Measurements from ENCODE around the gene SPATA24.

The SPATA24 gene

DNA sequence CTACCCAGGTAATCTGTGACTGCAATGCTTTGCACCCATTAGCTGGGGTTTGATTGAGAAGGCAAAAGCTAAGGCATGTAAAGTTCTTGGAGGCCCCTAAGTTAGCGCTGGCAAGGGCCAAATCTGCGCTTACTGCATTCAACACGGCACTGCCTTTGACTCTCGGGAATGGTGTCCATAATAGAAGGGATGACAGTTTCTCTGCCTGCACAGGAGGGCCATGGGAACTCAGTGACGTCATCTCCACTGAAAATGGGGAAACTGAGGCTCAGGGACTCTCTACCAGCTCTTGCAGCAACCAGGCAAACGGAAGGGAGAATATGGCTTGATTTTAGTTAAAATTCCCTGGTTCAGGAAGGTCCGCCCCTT is 487 bp downstream of the SPATA24 start:
- Histone ChIP-seq H3K4me3 (ENCODE audit: low read depth in 1 of 2, low read length in 2 of 2) (peak overlapping the region; percentile 43 to 67), H3K9ac (ENCODE audit: low read length) (peak overlapping the region; percentile 34), H3K27ac (ENCODE audit: low read depth, low read length) (peak overlapping the region; percentile 79), H3K27me3 (ENCODE audit: control insufficient read depth in 1 of 2, insufficient read depth in 2 of 2, low read length in 2 of 2) (no peaks in the 10 kb centered on the region), H3K9me3 (ENCODE audit: low read length) (no peaks in the 10 kb centered on the region), H3K36me3 (ENCODE audit: insufficient read depth, low read length) (no peaks in the 10 kb centered on the region), H3K4me1 (ENCODE audit: insufficient read depth, low read length) (peaks cover 14% of the 10 kb centered on the region)

DNA sequence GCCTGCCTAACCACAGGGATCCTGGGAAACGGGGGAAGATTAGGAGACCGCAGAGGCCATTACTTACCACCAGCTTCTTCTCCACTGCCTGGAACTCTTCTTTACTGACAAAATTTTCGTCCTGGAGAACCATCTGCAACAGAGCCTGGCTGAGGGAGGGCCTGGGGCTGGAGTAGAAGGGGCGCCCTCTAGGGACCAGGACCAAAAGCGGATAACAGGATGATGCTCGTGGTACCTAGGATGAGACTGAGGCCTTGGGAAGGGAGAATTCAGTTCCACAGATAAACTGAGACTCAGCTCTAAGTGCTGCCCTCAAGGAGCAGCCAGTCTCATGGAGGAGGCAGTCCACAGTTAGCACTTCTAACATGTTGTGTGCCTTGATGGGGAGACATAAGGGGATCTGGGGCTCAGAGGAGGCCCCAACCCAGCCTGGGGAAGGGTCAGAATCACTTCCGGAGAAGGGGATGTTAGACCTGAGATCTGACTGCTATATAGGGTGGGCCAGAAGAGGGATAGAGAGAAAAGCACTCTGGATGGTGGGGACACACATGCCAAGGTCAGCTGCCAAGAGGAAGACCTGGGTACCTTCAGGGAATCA is 1.2 kb downstream of the SPATA24 start:
- Histone ChIP-seq H3K4me1 (ENCODE audit: insufficient read depth, low read length) (peaks cover 14% of the 10 kb centered on the region), H3K27ac (ENCODE audit: low read depth, low read length) (no peak overlapping the region), H3K36me3 (ENCODE audit: insufficient read depth, low read length) (no peaks in the 10 kb centered on the region), H3K9me3 (ENCODE audit: low read length) (no peaks in the 10 kb centered on the region), H3K4me3 (ENCODE audit: low read depth in 1 of 2, low read length in 2 of 2) (no peak overlapping the region), H3K27me3 (ENCODE audit: control insufficient read depth in 1 of 2, insufficient read depth in 2 of 2, low read length in 2 of 2) (no peaks in the 10 kb centered on the region), H3K9ac (ENCODE audit: low read length) (no peak overlapping the region)

DNA sequence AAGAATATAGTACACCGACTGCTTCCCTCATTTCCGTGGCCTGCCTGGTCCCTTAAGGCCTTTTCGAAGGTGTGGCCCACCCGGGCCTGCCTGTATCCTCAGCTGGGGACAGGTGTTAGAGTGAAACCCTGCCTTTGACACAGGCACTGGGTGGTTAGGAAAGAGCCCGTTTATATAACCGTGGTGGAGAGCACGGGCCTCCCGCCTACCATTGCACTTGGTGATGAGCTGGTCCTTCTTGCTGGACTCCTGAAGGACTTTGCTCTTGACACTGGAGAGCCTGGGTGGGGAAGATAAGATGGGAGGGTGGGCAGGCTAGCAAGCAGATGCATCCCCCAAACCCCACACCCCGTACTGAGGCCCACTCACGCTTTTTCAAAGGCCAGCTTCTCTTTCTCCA is 2.3 kb downstream of the SPATA24 start:
- Histone ChIP-seq H3K27ac (ENCODE audit: low read depth, low read length) (no peak overlapping the region), H3K9ac (ENCODE audit: low read length) (no peak overlapping the region), H3K9me3 (ENCODE audit: low read length) (no peaks in the 10 kb centered on the region), H3K27me3 (ENCODE audit: control insufficient read depth in 1 of 2, insufficient read depth in 2 of 2, low read length in 2 of 2) (no peaks in the 10 kb centered on the region), H3K36me3 (ENCODE audit: insufficient read depth, low read length) (no peaks in the 10 kb centered on the region), H3K4me3 (ENCODE audit: low read depth in 1 of 2, low read length in 2 of 2) (no peak overlapping the region), H3K4me1 (ENCODE audit: insufficient read depth, low read length) (peaks cover 14% of the 10 kb centered on the region)

DNA sequence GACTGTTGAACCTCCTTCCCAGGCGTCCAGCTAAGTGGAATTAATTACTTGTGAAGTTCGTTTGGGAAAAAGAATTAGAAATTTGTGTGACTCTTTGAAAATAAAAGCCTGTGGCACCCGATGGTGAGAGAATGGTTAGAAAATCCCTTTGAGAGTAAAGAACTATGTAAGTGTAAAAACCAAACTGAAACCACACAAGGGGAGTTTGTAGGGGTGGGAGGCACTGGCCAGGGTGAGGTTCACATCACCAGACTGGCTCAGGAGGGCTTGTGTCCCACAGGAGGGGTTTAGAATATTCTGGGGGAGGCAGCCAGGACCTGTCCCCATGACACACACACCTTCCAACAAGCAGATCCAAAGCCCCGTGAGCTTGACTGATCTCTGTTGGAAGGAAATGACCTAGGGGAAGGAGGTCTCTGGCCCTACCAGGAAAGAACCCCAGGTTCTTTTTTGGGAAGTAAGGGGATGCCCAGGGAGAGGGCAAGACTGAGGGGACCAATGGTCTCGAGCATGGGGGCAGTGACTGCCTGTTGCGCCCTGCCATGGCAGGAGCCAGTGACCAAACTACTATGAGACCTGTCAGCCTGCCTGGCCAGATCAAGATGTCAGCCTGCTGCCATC is 4.3 kb downstream of the SPATA24 start:
- Histone ChIP-seq H3K9me3 (ENCODE audit: low read length) (no peaks in the 10 kb centered on the region), H3K36me3 (ENCODE audit: insufficient read depth, low read length) (no peaks in the 10 kb centered on the region), H3K27ac (ENCODE audit: low read depth, low read length) (no peak overlapping the region), H3K27me3 (ENCODE audit: control insufficient read depth in 1 of 2, insufficient read depth in 2 of 2, low read length in 2 of 2) (peaks cover 7 to 17% of the 10 kb centered on the region in 2 donors), H3K9ac (ENCODE audit: low read length) (no peak overlapping the region), H3K4me1 (ENCODE audit: insufficient read depth, low read length) (peaks cover 12% of the 10 kb centered on the region), H3K4me3 (ENCODE audit: low read depth in 1 of 2, low read length in 2 of 2) (no peak overlapping the region)

DNA sequence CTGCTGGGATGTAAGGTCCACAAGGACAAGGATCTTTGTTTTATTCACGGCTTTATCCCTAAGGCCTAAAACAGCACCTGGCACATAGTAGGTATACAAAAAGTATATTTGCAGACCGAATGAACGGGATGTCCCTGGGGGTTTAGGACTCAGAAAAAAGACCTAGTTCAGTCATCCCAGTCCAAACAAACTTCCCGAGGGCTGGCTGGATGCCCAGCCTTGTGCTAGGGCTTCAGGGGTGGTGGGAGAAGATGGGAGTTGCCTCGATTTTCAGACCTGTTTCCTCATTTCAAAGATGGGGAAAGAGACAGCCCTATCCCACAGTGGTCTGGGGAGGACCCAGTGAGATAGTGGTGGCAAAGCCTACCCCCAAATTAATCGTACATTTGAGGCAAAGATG is 6.0 kb downstream of the SPATA24 start:
- H3K27me3 ChIP-seq (ENCODE audit: control insufficient read depth in 1 of 2, insufficient read depth in 2 of 2, low read length in 2 of 2), result peaks cover 23 to 34% of the 10 kb centered on the region in 2 donors
- no peaks in the 10 kb centered on the region for H3K36me3 ChIP-seq (ENCODE audit: insufficient read depth, low read length)
- no peak overlapping the region for H3K9ac ChIP-seq (ENCODE audit: low read length)
- H3K4me3 ChIP-seq (ENCODE audit: low read depth in 1 of 2, low read length in 2 of 2), result no peak overlapping the region
- peaks cover 5% of the 10 kb centered on the region for H3K4me1 ChIP-seq (ENCODE audit: insufficient read depth, low read length)
- no peak overlapping the region for H3K27ac ChIP-seq (ENCODE audit: low read depth, low read length)
- H3K9me3 ChIP-seq (ENCODE audit: low read length), result no peaks in the 10 kb centered on the region

DNA sequence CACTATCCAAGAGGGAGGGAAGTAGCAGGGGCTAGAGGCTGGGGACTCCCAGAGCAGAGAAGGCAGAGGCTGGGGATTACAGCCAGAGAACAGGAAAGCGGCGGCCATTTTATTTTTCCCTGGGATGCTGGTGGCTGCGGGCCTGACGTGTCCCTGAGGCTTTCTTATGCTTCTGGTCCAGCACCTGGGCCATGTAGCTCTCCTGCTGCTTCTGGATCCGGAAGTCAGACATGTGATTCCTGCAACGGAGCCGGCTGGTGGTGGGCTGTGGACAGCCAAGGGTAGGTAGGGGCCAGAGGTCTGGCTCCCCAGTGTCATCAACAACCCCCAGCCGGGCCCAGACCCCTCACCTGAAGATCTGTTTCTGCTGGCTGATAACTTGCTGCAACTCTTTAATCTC is 7.2 kb downstream of the SPATA24 start:
- peaks cover 24 to 46% of the 10 kb centered on the region in 2 donors for H3K27me3 ChIP-seq (ENCODE audit: control insufficient read depth in 1 of 2, insufficient read depth in 2 of 2, low read length in 2 of 2)
- H3K4me3 ChIP-seq (ENCODE audit: low read depth in 1 of 2, low read length in 2 of 2), result no peak overlapping the region
- H3K9me3 ChIP-seq (ENCODE audit: low read length), result no peaks in the 10 kb centered on the region
- no peak overlapping the region for H3K9ac ChIP-seq (ENCODE audit: low read length)
- no peak overlapping the region for H3K27ac ChIP-seq (ENCODE audit: low read depth, low read length)
- H3K36me3 ChIP-seq (ENCODE audit: insufficient read depth, low read length), result no peaks in the 10 kb centered on the region
- peaks cover 5% of the 10 kb centered on the region for H3K4me1 ChIP-seq (ENCODE audit: insufficient read depth, low read length)

DNA sequence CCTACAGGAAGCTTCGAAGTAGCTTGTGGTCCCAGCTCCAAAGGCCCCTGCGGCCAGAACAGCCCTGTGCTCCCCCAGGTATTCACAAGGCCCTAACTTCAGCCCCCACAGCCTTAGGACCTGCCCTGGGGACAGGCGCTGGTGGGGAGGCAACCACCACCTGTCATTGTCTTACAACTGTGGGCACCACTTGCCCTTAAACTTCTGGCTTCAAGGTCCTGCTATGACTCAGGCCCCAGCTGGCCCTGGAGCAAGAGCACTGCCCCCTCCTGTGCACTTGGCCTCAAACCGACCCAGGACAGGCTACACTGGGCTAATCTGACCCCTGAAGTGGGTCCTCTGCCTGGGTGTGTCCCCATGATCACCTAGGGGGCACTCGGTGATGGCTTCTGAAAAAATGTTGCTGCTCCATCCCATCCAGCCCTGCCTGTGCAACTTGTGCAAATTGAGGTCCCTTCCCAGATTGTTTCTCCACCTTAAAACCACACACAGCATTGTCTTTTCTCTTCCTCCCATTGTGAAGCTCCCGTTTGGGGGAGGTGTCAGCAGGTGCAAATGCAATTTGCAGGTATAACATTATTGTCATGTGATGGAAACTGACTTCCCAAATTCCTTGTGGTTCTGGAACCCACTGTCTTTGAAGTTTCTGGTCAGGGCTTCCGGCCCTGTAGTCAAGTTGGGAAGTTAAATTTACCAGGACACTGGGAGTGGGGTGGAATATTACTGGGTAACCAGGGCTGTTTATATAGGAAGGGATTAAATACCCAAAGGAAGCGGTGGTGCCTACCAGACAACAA is 7.8 kb downstream of the SPATA24 start:
- H3K27me3 ChIP-seq (ENCODE audit: control insufficient read depth in 1 of 2, insufficient read depth in 2 of 2, low read length in 2 of 2), result peaks cover 24 to 51% of the 10 kb centered on the region in 2 donors
- peaks cover 5% of the 10 kb centered on the region for H3K4me1 ChIP-seq (ENCODE audit: insufficient read depth, low read length)
- H3K4me3 ChIP-seq (ENCODE audit: low read depth in 1 of 2, low read length in 2 of 2), result no peak overlapping the region
- no peaks in the 10 kb centered on the region for H3K9me3 ChIP-seq (ENCODE audit: low read length)
- no peaks in the 10 kb centered on the region for H3K36me3 ChIP-seq (ENCODE audit: insufficient read depth, low read length)
- no peak overlapping the region for H3K27ac ChIP-seq (ENCODE audit: low read depth, low read length)
- no peak overlapping the region for H3K9ac ChIP-seq (ENCODE audit: low read length)

GRCh38 chr5:139394654-139395566 is 9.0 kb downstream of the SPATA24 start, which contains the start of gene PROB1:
TSS of gene PROB1 (minus strand) at chr5:139395104. CDS start at chr5:139395081, 23 bp downstream.
- Histone ChIP-seq H3K9ac (ENCODE audit: low read length) (no peak within 1 kb of the TSS), H3K4me3 (ENCODE audit: low read depth in 1 of 2, low read length in 2 of 2) (peak within 1 kb of the TSS; percentile 45 to 54), H3K27ac (ENCODE audit: low read depth, low read length) (no peak within 1 kb of the TSS), H3K36me3 (ENCODE audit: insufficient read depth, low read length) (no peaks in the 10 kb centered on the region), H3K9me3 (ENCODE audit: low read length) (no peaks in the 10 kb centered on the region), H3K27me3 (ENCODE audit: control insufficient read depth in 1 of 2, insufficient read depth in 2 of 2, low read length in 2 of 2) (peaks cover 24 to 51% of the 10 kb centered on the region in 2 donors), H3K4me1 (ENCODE audit: insufficient read depth, low read length) (peaks cover 5% of the 10 kb centered on the region)

- Histone ChIP-seq H3K9me3 (ENCODE audit: low read length) (no peaks in the 10 kb centered on the region), H3K4me3 (ENCODE audit: low read depth in 1 of 2, low read length in 2 of 2) (peak overlapping the region; percentile 45 to 54), H3K36me3 (ENCODE audit: insufficient read depth, low read length) (no peaks in the 10 kb centered on the region), H3K27me3 (ENCODE audit: control insufficient read depth in 1 of 2, insufficient read depth in 2 of 2, low read length in 2 of 2) (peaks cover 24 to 51% of the 10 kb centered on the region in 2 donors), H3K27ac (ENCODE audit: low read depth, low read length) (no peak overlapping the region), H3K9ac (ENCODE audit: low read length) (no peak overlapping the region), H3K4me1 (ENCODE audit: insufficient read depth, low read length) (peaks cover 5% of the 10 kb centered on the region)
These were observed 9.7 kb downstream of the SPATA24 start for GRCh38 chr5:139394123-139394653.

DNA sequence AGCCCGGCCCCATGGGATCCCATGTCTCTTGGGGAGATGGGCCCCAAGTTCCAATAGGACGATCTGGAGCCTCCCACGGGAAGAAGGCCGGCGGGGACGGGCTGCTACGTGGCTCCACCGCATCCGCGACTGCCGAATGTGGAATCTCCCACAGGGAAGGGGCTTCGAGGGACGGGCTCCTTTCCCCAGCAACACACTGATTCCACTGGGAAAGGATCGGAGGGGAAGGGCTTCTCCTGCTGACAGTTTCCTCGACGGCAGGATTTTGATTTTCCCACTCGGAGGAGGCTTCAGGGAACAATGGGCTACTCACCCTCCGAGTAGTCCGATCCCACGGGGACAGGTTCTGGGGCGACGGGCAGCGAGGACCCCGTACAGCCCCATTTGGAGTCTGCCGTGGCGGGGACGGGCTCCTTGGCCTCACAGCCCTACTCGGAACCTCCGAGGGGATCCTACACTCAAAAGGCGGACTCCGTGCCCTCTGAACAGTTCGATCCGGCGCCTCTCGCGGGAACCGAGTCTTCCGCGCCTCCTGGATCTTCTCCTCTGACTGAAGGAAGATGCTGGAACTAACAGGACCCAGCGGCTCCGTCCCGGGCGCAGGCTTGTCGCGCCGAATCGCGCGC is 10.3 kb downstream of the SPATA24 start:
- Histone ChIP-seq H3K4me3 (ENCODE audit: low read depth in 1 of 2, low read length in 2 of 2) (peak overlapping the region; percentile 45 to 54), H3K9ac (ENCODE audit: low read length) (no peak overlapping the region), H3K27me3 (ENCODE audit: control insufficient read depth in 1 of 2, insufficient read depth in 2 of 2, low read length in 2 of 2) (peaks cover 24 to 51% of the 10 kb centered on the region in 2 donors), H3K27ac (ENCODE audit: low read depth, low read length) (no peak overlapping the region), H3K36me3 (ENCODE audit: insufficient read depth, low read length) (no peaks in the 10 kb centered on the region), H3K4me1 (ENCODE audit: insufficient read depth, low read length) (peaks cover 5% of the 10 kb centered on the region), H3K9me3 (ENCODE audit: low read length) (no peaks in the 10 kb centered on the region)
